Liver (tissue), 3 donors: Measurements from ENCODE around the gene PPP1CC.

Source experiments
- EGR1 ChIP-seq, 2 donors: IDR thresholded peaks; 2 replicates each; pipeline ENCODE4 v1.6.1; 2016 to 2018; ENCODE audit warnings: antibody characterized with exemption in 2 of 2, low read depth in 2 of 2
- FOXA1 ChIP-seq: IDR thresholded peaks from 2 replicates; pipeline ENCODE4 v1.6.1; 2016; ENCODE audit warnings: antibody characterized with exemption
- FOXA2 ChIP-seq: IDR thresholded peaks from 2 replicates; pipeline ENCODE4 v1.6.1; 2016; ENCODE audit warnings: antibody characterized with exemption
- HNF4A ChIP-seq, 2 donors: conservative IDR thresholded peaks; 2 replicates each; pipeline ENCODE4 v1.6.1; 2016; ENCODE audit warnings: antibody characterized with exemption in 2 of 2, mild to moderate bottlenecking in 2 of 2
- RAD21 ChIP-seq, 2 donors: IDR thresholded peaks; 2 replicates each; pipeline ENCODE4 v1.6.1; 2016; ENCODE audit warnings: antibody characterized with exemption in 2 of 2, mild to moderate bottlenecking in 2 of 2
- RXRA ChIP-seq, 2 donors: IDR thresholded peaks; 2 replicates each; pipeline ENCODE4 v1.6.1; 2017 to 2018; ENCODE audit warnings: antibody characterized with exemption in 2 of 2, mild to moderate bottlenecking in 1 of 2
- TAF1 ChIP-seq: conservative IDR thresholded peaks from 2 replicates; pipeline ENCODE4 v1.6.1; 2016; ENCODE audit warnings: antibody characterized with exemption, mild to moderate bottlenecking
- YY1 ChIP-seq: IDR thresholded peaks from 2 replicates; pipeline ENCODE4 v1.6.1; 2016; ENCODE audit warnings: antibody characterized with exemption, mild to moderate bottlenecking
- TF ChIP-seq, protein P1 (sequence below): fragments of 150-350 bp; IDR thresholded peaks from 2 replicates; pipeline ENCODE4 v1.5.1; 2017; ENCODE audit warnings: improper control_type of control experiment, low read depth, low read length; ENCODE audit not compliant: missing input control
- TF ChIP-seq, protein P2 (sequence below): IDR thresholded peaks from 2 replicates; pipeline ENCODE4 v1.6.1; 2016; ENCODE audit warnings: antibody characterized with exemption
- donor health status: healthy.
- donor health status: healthy.

DNA sequence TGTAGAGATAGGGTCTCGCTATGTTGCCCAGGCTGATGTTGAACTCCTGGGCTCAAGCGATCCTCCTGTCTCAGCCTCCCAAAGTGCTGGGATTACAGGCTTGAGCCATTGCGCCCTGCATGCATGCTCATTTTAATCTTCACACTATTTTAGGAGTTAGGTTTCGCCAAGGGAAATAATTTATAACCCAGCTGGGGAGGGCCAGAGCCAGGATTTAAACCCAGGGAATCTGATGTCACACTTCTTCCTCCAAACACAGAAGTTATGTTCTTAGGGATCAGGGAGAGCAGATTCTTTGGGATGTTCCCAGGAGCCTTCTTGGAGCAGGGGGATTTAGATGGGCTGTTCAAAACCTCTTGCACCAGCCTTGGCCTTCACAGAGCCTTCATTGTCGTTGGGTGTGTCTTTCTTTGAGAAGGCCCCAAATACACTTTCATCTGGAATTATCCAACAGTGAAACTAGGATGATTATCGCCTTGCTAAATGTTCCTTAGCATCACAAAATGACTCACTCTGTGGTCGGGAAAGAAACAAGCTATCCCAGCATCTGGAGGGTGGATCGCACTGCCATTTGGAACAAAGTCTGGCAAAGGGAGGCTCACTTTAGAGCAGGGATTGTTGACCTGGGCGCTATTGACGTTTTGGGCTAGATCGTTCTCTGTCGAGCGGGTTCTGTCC is 8.2 kb upstream of the PPP1CC start:
- TF ChIP-seq FOXA1 (no peak), YY1 (no peak), EGR1 (IDR thresholded peaks at IDR 0.05; ENCODE audit: low read depth in 2 of 2) (no peak), RXRA (IDR thresholded peaks at IDR 0.05) (no peak), RAD21 (IDR thresholded peaks at IDR 0.05) (no peak), HNF4A (conservative IDR thresholded peaks at IDR 0.05) (no peak), TAF1 (no peak), FOXA2 (no peak)
- TF ChIP-seq, protein P1, sequence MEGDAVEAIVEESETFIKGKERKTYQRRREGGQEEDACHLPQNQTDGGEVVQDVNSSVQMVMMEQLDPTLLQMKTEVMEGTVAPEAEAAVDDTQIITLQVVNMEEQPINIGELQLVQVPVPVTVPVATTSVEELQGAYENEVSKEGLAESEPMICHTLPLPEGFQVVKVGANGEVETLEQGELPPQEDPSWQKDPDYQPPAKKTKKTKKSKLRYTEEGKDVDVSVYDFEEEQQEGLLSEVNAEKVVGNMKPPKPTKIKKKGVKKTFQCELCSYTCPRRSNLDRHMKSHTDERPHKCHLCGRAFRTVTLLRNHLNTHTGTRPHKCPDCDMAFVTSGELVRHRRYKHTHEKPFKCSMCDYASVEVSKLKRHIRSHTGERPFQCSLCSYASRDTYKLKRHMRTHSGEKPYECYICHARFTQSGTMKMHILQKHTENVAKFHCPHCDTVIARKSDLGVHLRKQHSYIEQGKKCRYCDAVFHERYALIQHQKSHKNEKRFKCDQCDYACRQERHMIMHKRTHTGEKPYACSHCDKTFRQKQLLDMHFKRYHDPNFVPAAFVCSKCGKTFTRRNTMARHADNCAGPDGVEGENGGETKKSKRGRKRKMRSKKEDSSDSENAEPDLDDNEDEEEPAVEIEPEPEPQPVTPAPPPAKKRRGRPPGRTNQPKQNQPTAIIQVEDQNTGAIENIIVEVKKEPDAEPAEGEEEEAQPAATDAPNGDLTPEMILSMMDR = no peak
- TF ChIP-seq, protein P2, sequence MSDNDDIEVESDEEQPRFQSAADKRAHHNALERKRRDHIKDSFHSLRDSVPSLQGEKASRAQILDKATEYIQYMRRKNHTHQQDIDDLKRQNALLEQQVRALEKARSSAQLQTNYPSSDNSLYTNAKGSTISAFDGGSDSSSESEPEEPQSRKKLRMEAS = no peak
